ENCODE data around the gene FOXG1. TPM values are rescaled to one million over a fixed set of nuclear protein-coding genes. Genes with fewer than 3 reads are reported as not detected.

Gene FOXG1
- polyA plus RNA-seq = under 1 TPM in 1 of 4 donors, not detected in 3; 0.01 TPM
- long read RNA-seq, donor 1 = 0 reads
- long read RNA-seq, donor 2 = 0 reads
- long read RNA-seq, donor 3 = 0 reads
- long read RNA-seq, donor 4 = 0 reads
- long read RNA-seq, donor 5 = 0 reads
- long read RNA-seq, donor 6 = 0 reads
- long read RNA-seq, donor 7 = 0 reads
- long read RNA-seq, donor 8 = 0 reads
- long read RNA-seq, donor 9 = 0 reads
- long read RNA-seq, donor 10 = 0 reads

DNA sequence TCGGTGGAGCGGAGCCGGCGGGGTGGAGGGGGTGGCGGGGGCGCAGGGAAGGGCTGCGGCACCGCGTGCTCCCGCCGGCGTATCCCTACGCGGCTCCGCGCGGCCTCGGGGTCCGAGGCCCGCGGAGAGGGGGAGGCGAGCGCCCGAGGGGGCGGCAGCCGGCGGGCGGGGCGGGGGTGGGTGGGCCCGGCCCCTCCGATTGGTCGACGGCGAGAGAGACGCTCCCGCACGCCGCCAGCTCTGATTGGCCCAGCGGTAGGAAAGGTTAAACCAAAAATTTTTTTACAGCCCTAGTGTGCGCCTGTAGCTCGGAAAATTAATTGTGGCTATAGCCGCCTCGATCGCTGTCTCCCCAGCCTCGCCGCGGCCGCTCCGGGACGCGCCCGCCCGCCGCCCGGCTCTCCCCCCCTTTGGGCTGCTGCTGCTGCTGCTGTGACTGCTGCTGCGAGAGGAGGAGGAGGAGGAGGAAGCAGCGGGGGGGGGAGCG lies at the start of gene FOXG1:
TSS of gene FOXG1 (plus strand) at position 319 of the 487 bp plus-strand sequence. CDS start 493 bp downstream, outside the sequence.
- peaks cover 5 to 73% (median 29%) of the 10 kb centered on the region in 3 donors for H3K27me3 ChIP-seq (ENCODE audit: control insufficient read depth in 3 of 3, insufficient read depth in 3 of 3, low read length in 3 of 3)
- no peak within 1 kb of the TSS for H3K27ac ChIP-seq (ENCODE audit: low read depth in 1 of 3, low read length in 2 of 3)
- FAIRE-seq = no peak
- no peaks in the 10 kb centered on the region for H3K4me1 ChIP-seq (ENCODE audit: control insufficient read depth in 3 of 3, insufficient read depth in 2 of 3, low read depth in 1 of 3, low read length in 2 of 3)
- DNase-seq = no peak
- H3K36me3 ChIP-seq (ENCODE audit: control insufficient read depth in 3 of 3, insufficient read depth in 2 of 3, low read depth in 1 of 3, low read length in 3 of 3) = no peaks in the 10 kb centered on the region
- 3 to 6% (median 4%) methylated on average over 47 to 58 of the region's 58 CpGs for WGBS, 3 donors
- H3K9me3 ChIP-seq (ENCODE audit: control insufficient read depth in 2 of 2, insufficient read depth in 1 of 2, low read depth in 1 of 2, low read length in 1 of 2) = peaks cover 3 to 7% of the 10 kb centered on the region in 2 donors
- peak within 1 kb of the TSS in 2 of 3 donors; percentile 41 to 46 for H3K4me3 ChIP-seq (ENCODE audit: low read depth in 1 of 3, low read length in 3 of 3)

DNA sequence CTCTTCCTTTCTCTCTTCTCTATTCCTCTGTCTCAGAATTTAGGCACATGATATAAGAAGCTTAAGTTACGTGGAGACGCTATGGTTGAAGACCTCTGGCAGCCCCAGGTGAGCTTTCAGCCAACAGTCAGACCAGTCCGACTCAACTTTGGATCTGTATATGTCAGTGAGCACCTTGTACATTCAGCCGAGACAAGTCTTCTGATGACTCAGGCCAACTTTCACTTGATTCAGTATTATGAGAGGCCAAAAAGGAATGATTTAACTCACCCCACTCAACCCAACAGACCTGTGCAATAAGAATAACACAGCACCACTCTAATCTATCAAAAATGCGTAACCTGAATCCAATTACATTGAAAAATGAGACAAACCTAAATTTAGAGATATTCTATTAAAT lies 47.5 kb upstream of the FOXG1 start:
- 79 to 84% (median 81%) methylated on average over 5 of the region's 5 CpGs for whole genome bisulfite sequencing, 3 donors
- Histone ChIP-seq H3K27me3 (ENCODE audit: control insufficient read depth in 3 of 3, insufficient read depth in 3 of 3, low read length in 3 of 3) (no peaks in the 10 kb centered on the region), H3K4me1 (ENCODE audit: control insufficient read depth in 3 of 3, insufficient read depth in 2 of 3, low read depth in 1 of 3, low read length in 2 of 3) (no peaks in the 10 kb centered on the region), H3K27ac (ENCODE audit: low read depth in 1 of 3, low read length in 2 of 3) (no peak overlapping the region), H3K4me3 (ENCODE audit: low read depth in 1 of 3, low read length in 3 of 3) (no peak overlapping the region), H3K9me3 (ENCODE audit: control insufficient read depth in 2 of 2, insufficient read depth in 1 of 2, low read depth in 1 of 2, low read length in 1 of 2) (no peaks in the 10 kb centered on the region), H3K36me3 (ENCODE audit: control insufficient read depth in 3 of 3, insufficient read depth in 2 of 3, low read depth in 1 of 3, low read length in 3 of 3) (no peaks in the 10 kb centered on the region)
- no peak for FAIRE-seq
- DNase-seq = no peak

DNA sequence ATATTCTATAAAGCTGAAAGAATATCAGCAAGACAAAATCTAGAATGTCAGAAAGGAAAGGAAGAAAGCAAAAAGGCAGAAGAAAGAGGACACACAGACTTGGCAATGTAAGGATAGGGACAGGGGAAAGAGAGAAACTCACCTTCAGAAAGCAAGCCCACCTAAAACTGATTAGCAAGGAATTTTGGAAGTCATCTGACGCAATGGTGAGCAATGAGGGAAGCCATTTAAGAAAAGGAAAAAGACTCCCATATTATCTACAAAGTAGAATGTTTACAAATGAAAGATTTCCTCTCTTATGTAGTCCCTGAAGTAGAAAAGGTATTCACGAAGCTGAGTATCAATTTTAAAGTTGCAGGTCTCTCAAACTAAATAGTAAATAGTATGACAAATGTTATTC lies 35.2 kb upstream of the FOXG1 start:
- no peaks in the 10 kb centered on the region for H3K27me3 ChIP-seq (ENCODE audit: control insufficient read depth in 3 of 3, insufficient read depth in 3 of 3, low read length in 3 of 3)
- H3K4me1 ChIP-seq (ENCODE audit: control insufficient read depth in 3 of 3, insufficient read depth in 2 of 3, low read depth in 1 of 3, low read length in 2 of 3) = no peaks in the 10 kb centered on the region
- FAIRE-seq (no peak), DNase-seq (no peak)
- no peak overlapping the region for H3K27ac ChIP-seq (ENCODE audit: low read depth in 1 of 3, low read length in 2 of 3)
- H3K9me3 ChIP-seq (ENCODE audit: control insufficient read depth in 2 of 2, insufficient read depth in 1 of 2, low read depth in 1 of 2, low read length in 1 of 2) = no peaks in the 10 kb centered on the region
- whole genome bisulfite sequencing, 3 donors = 48 to 64% (median 52%) methylated on average over 2 of the region's 2 CpGs
- no peaks in the 10 kb centered on the region for H3K36me3 ChIP-seq (ENCODE audit: control insufficient read depth in 3 of 3, insufficient read depth in 2 of 3, low read depth in 1 of 3, low read length in 3 of 3)
- no peak overlapping the region for H3K4me3 ChIP-seq (ENCODE audit: low read depth in 1 of 3, low read length in 3 of 3)

DNA sequence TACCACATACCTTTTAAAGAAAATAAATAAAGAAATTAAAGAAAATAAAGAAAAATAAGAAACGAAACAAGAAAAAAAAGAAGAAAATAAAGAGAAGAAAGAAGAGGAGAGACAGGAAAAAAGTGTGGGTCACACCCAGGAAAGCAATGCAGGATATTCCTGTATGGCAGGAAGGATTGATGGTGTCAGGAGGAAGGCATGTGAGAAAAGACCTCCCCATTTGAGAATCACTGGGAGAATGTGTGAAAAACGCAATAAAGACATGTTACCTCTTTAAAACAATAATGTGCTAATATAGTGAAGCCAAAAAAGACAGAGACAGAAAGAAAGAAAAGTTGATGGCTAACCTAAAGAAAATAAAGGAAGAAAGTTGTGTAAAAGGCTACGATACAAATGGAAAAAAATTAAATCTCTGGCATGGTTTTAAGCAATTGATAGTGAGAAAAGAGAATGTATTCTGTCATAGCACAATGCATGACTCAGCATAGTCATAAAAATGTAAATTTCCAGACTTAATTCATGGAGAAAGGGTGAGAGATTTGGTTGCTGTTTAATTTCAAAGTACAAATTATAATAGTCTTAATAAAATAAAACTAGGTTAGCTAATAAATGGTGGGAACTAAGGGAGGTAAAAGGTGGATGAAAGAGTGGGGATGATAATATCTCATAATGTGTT lies 24.3 kb upstream of the FOXG1 start:
- Histone ChIP-seq H3K27me3 (ENCODE audit: control insufficient read depth in 3 of 3, insufficient read depth in 3 of 3, low read length in 3 of 3) (no peaks in the 10 kb centered on the region), H3K27ac (ENCODE audit: low read depth in 1 of 3, low read length in 2 of 3) (no peak overlapping the region), H3K9me3 (ENCODE audit: control insufficient read depth in 2 of 2, insufficient read depth in 1 of 2, low read depth in 1 of 2, low read length in 1 of 2) (no peaks in the 10 kb centered on the region), H3K4me1 (ENCODE audit: control insufficient read depth in 3 of 3, insufficient read depth in 2 of 3, low read depth in 1 of 3, low read length in 2 of 3) (no peaks in the 10 kb centered on the region), H3K36me3 (ENCODE audit: control insufficient read depth in 3 of 3, insufficient read depth in 2 of 3, low read depth in 1 of 3, low read length in 3 of 3) (no peaks in the 10 kb centered on the region), H3K4me3 (ENCODE audit: low read depth in 1 of 3, low read length in 3 of 3) (no peak overlapping the region)
- no peak for FAIRE-seq
- no peak for DNase-seq
- WGBS, 3 donors = 76 to 83% (median 78%) methylated on average over 3 of the region's 3 CpGs

DNA sequence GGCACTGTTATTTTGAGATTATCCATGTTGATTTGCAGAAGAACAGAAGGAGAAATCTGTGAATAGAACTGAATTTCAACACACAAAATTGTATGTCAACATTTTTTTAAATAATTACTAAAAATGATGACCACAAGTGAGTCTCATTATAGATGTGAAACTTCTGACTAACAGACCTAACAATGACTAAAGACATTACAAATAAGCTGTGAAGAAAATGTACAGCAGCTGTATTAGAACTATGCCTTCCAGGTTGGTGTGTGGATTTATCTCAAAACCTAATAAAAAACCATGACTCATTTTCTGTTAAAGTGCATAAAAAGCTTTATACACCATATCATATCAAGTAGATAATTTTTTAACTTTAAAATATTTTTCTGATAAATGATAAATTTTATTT lies 22.5 kb upstream of the FOXG1 start:
- H3K4me3 ChIP-seq (ENCODE audit: low read depth in 1 of 3, low read length in 3 of 3) = no peak overlapping the region
- H3K36me3 ChIP-seq (ENCODE audit: control insufficient read depth in 3 of 3, insufficient read depth in 2 of 3, low read depth in 1 of 3, low read length in 3 of 3) = no peaks in the 10 kb centered on the region
- H3K27me3 ChIP-seq (ENCODE audit: control insufficient read depth in 3 of 3, insufficient read depth in 3 of 3, low read length in 3 of 3) = no peaks in the 10 kb centered on the region
- no peak overlapping the region for H3K27ac ChIP-seq (ENCODE audit: low read depth in 1 of 3, low read length in 2 of 3)
- no peaks in the 10 kb centered on the region for H3K9me3 ChIP-seq (ENCODE audit: control insufficient read depth in 2 of 2, insufficient read depth in 1 of 2, low read depth in 1 of 2, low read length in 1 of 2)
- H3K4me1 ChIP-seq (ENCODE audit: control insufficient read depth in 3 of 3, insufficient read depth in 2 of 3, low read depth in 1 of 3, low read length in 2 of 3) = no peaks in the 10 kb centered on the region
- DNase-seq (no peak), FAIRE-seq (no peak)

DNA sequence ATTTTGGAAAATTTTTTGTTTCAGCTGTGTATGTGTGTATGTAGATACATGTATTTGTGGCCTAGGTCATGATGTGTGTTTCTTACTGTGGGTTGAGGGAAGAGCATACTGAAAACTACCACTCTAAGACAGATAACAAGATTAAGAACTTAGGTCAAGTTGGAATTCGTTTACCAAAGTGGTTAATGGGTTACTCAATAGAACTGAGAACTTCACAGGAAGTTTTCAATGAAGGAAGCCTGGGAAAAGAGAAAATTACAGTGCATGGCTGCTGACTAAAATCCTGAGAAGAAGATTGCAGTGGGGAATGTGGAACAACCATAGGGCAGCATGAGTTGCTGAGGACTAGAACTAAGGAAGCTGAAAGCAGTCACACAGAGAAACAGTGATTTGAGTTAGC lies 21.4 kb upstream of the FOXG1 start:
- FAIRE-seq = no peak
- 3 to 11% (median 6%) methylated on average over 1 of the region's 1 CpG for WGBS, 3 donors
- H3K4me1 ChIP-seq (ENCODE audit: control insufficient read depth in 3 of 3, insufficient read depth in 2 of 3, low read depth in 1 of 3, low read length in 2 of 3) = no peaks in the 10 kb centered on the region

DNA sequence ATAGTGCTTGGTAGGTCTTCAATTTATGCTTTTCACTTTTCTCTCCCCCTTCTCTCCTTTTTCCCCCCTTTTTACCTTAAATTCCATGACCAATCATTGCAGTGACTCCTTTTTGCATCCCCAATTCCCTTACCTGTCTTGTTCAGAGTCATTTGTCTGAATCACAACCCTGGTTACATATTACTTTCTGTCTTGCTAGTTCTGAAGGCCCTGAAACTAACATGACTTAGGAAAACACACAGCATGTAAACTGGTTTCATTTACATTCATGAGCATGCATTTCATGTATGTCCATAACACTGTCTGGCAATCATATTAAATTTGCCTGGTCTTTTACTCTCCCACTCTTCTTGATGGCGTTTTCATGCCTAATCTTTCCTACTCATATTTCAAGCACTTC lies 20.3 kb upstream of the FOXG1 start:
- Histone ChIP-seq H3K27me3 (ENCODE audit: control insufficient read depth in 3 of 3, insufficient read depth in 3 of 3, low read length in 3 of 3) (peaks cover 0 to under 1% (median 0%) of the 10 kb centered on the region in 3 donors), H3K4me1 (ENCODE audit: control insufficient read depth in 3 of 3, insufficient read depth in 2 of 3, low read depth in 1 of 3, low read length in 2 of 3) (no peaks in the 10 kb centered on the region), H3K27ac (ENCODE audit: low read depth in 1 of 3, low read length in 2 of 3) (no peak overlapping the region), H3K9me3 (ENCODE audit: control insufficient read depth in 2 of 2, insufficient read depth in 1 of 2, low read depth in 1 of 2, low read length in 1 of 2) (no peaks in the 10 kb centered on the region), H3K4me3 (ENCODE audit: low read depth in 1 of 3, low read length in 3 of 3) (no peak overlapping the region), H3K36me3 (ENCODE audit: control insufficient read depth in 3 of 3, insufficient read depth in 2 of 3, low read depth in 1 of 3, low read length in 3 of 3) (no peaks in the 10 kb centered on the region)
- WGBS, 3 donors = 67 to 70% (median 67%) methylated on average over 1 of the region's 1 CpG
- FAIRE-seq = no peak
- DNase-seq = no peak

More for the DNA sequence above, 21.4 kb upstream of the FOXG1 start:
- DNase-seq = no peak
- Histone ChIP-seq H3K27ac (ENCODE audit: low read depth in 1 of 3, low read length in 2 of 3) (no peak overlapping the region), H3K27me3 (ENCODE audit: control insufficient read depth in 3 of 3, insufficient read depth in 3 of 3, low read length in 3 of 3) (no peaks in the 10 kb centered on the region), H3K36me3 (ENCODE audit: control insufficient read depth in 3 of 3, insufficient read depth in 2 of 3, low read depth in 1 of 3, low read length in 3 of 3) (no peaks in the 10 kb centered on the region), H3K4me3 (ENCODE audit: low read depth in 1 of 3, low read length in 3 of 3) (no peak overlapping the region), H3K9me3 (ENCODE audit: control insufficient read depth in 2 of 2, insufficient read depth in 1 of 2, low read depth in 1 of 2, low read length in 1 of 2) (no peaks in the 10 kb centered on the region)

DNA sequence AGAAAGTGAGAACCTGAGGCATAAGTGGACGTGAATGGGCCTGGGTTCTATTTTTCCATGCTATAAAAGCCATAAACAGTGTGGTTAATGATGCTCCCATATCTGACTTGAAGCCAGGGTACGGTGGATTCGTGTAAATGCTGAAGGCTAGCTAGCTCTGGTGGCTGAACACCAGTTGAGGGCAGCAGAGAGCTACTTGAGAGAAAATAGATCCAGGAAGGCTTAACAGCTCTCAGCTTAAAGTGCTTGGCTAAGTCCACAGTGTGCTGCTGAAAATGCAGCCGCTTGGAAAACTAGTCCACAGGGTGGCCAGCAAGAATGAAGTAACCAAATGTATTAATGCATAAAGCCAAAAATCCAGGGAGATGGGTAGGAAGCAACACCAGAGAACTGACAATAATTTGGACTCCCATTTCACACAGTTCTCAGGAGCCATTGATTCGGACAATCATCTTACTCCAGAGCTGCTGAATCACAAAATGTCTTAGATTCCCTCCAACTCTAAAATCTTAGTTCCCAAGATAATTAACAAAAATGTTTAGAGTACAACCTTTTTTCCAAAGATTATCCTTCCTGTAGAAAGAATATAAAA lies 15.0 kb upstream of the FOXG1 start:
- WGBS, 3 donors = 22 to 29% (median 28%) methylated on average over 5 of the region's 5 CpGs
- no peaks in the 10 kb centered on the region for H3K9me3 ChIP-seq (ENCODE audit: control insufficient read depth in 2 of 2, insufficient read depth in 1 of 2, low read depth in 1 of 2, low read length in 1 of 2)
- H3K27me3 ChIP-seq (ENCODE audit: control insufficient read depth in 3 of 3, insufficient read depth in 3 of 3, low read length in 3 of 3) = peaks cover 0 to 30% (median 8%) of the 10 kb centered on the region in 3 donors
- H3K27ac ChIP-seq (ENCODE audit: low read depth in 1 of 3, low read length in 2 of 3) = no peak overlapping the region
- no peak overlapping the region for H3K4me3 ChIP-seq (ENCODE audit: low read depth in 1 of 3, low read length in 3 of 3)
- FAIRE-seq (no peak), DNase-seq (peak; percentile 54 to 60)
- H3K36me3 ChIP-seq (ENCODE audit: control insufficient read depth in 3 of 3, insufficient read depth in 2 of 3, low read depth in 1 of 3, low read length in 3 of 3) = no peaks in the 10 kb centered on the region
- H3K4me1 ChIP-seq (ENCODE audit: control insufficient read depth in 3 of 3, insufficient read depth in 2 of 3, low read depth in 1 of 3, low read length in 2 of 3) = no peaks in the 10 kb centered on the region

Data from small intestine (tissue), 16 donors.